A549 (cell line): Measurements from ENCODE around the gene NFATC2. TPM values are rescaled to one million over a fixed set of nuclear protein-coding genes. Genes with fewer than 3 reads are reported as not detected.

Experiments
- ATAC-seq, 2 experiments: fragments of 200-7000 bp in 1 of 2; fragments of >200 bp in 1 of 2; cut with Nextera tagmentation in 1 of 2; cut with Tn5 transposase in 1 of 2; 3 replicates each; pipeline versions ENCODE4 v1.8.0 to v1.9.1; 2018 to 2020; ENCODE audit warnings: mild to moderate bottlenecking in 1 of 2, moderate library complexity in 1 of 2
- CTCF ChIA-PET: fragments of 300-600 bp; sonication (Branson Sonifier 250); formaldehyde crosslinking; extraction: SDS; loops from one replicate; lab custom pipeline; 2021; ENCODE audit warnings: antibody characterized with exemption, inconsistent platforms; lab: Yijun Ruan, JAX
- POLR2A ChIA-PET: fragments of 350-600 bp; formaldehyde crosslinking; extraction: SDS; loops from one replicate; lab custom pipeline; 2021; ENCODE audit warnings: antibody characterized with exemption, inconsistent platforms; lab: Yijun Ruan, JAX
- DNase-seq, 2 experiments: peaks; one replicate each; pipeline versions ENCODE4 v3.0.0 to v3.0.0-alpha.2; 2011 to 2016; ENCODE audit warnings: low read depth in 1 of 2, low spot score in 1 of 2
- FAIRE-seq: peaks from 2 replicates; lab custom pipeline; 2011; peaks lifted over from hg19 to GRCh38; lab: Jason Lieb, UNC
- H3K27ac ChIP-seq, 2 experiments: fragments of >200 bp; sonication (Bioruptor Twin); formaldehyde crosslinking; 3 replicates each; pipeline ENCODE4 v1.5.1; 2016 to 2017
- H3K4me1 ChIP-seq: fragments of >200 bp; sonication (Bioruptor Twin); formaldehyde crosslinking; 3 replicates; pipeline ENCODE4 v1.6.1; 2016
- H3K4me2 ChIP-seq: fragments of >200 bp; sonication (Bioruptor Twin); formaldehyde crosslinking; 3 replicates; pipeline ENCODE4 v1.6.1; 2016
- H3K4me3 ChIP-seq: fragments of >200 bp; sonication (Bioruptor Twin); formaldehyde crosslinking; 3 replicates; pipeline ENCODE4 v1.5.1; 2016
- H3K9me3 ChIP-seq: fragments of >200 bp; sonication (Bioruptor Twin); formaldehyde crosslinking; 3 replicates; pipeline ENCODE4 v1.6.1; 2016
- CBX2 ChIP-seq: fragments of 200-600 bp; sonication (generic); IDR thresholded peaks from 2 replicates; pipeline ENCODE4 v1.6.1; 2016; ENCODE audit warnings: low read depth, mild to moderate bottlenecking, borderline replicate concordance
- CBX8 ChIP-seq: fragments of 200-600 bp; sonication (generic); IDR thresholded peaks from 2 replicates; pipeline ENCODE4 v1.6.1; 2016
- CHD4 ChIP-seq: fragments of 200-600 bp; sonication (generic); IDR thresholded peaks from 2 replicates; pipeline ENCODE4 v1.6.1; 2016; ENCODE audit warnings: antibody characterized with exemption, mild to moderate bottlenecking, borderline replicate concordance
- EHMT2 ChIP-seq: fragments of 200-600 bp; sonication (generic); IDR thresholded peaks from 2 replicates; pipeline ENCODE4 v1.6.1; 2016; ENCODE audit warnings: antibody characterized with exemption, low read depth, mild to moderate bottlenecking, moderate library complexity
- EP300 ChIP-seq, 2 experiments: fragments of >200 bp; sonication (Bioruptor Twin); formaldehyde crosslinking; IDR thresholded peaks; 2 replicates in 1 of 2; 3 replicates in 1 of 2; pipeline ENCODE4 v1.6.1; 2016 to 2017
- FOSL2 ChIP-seq, 2 experiments: fragments of 450-650 bp in 1 of 2; fragments of >200 bp in 1 of 2; sonication (Bioruptor Twin) in 1 of 2; formaldehyde crosslinking; IDR thresholded peaks; 2 replicates each; pipeline versions ENCODE4 v1.5.0 to v1.6.1; 2016 to 2020; ENCODE audit warnings: mild to moderate bottlenecking in 1 of 2, moderate library complexity in 1 of 2
- HEYL ChIP-seq: fragments of 250-450 bp; sonication (Bioruptor Pico); IDR thresholded peaks from 2 replicates; pipeline ENCODE4 v1.8.0; 2021; ENCODE audit warnings: mild to moderate bottlenecking, moderate library complexity
- HOXB13 ChIP-seq: fragments of 250-450 bp; sonication (Bioruptor Pico); IDR thresholded peaks from 2 replicates; pipeline ENCODE4 v1.5.0; 2020; ENCODE audit warnings: low read depth, mild to moderate bottlenecking, moderate library complexity
- HOXB5 ChIP-seq: fragments of 250-450 bp; sonication (Bioruptor Pico); IDR thresholded peaks from 2 replicates; pipeline ENCODE4 v1.5.0; 2020; ENCODE audit warnings: mild to moderate bottlenecking, moderate library complexity
- KDM1A ChIP-seq: fragments of 200-600 bp; sonication (generic); IDR thresholded peaks from 2 replicates; pipeline ENCODE4 v1.6.1; 2016; ENCODE audit warnings: low read depth, mild to moderate bottlenecking
- MAFK ChIP-seq: fragments of 450-650 bp; IDR thresholded peaks from 2 replicates; pipeline ENCODE4 v1.6.1; 2014; ENCODE audit not compliant: partially characterized antibody
- MAZ ChIP-seq: fragments of 150-350 bp; IDR thresholded peaks from 2 replicates; pipeline ENCODE4 v1.6.1; 2014; ENCODE audit warnings: antibody characterized with exemption, low read depth, low read length, borderline replicate concordance
- NFE2L2 ChIP-seq: fragments of 150-350 bp; conservative IDR thresholded peaks from 2 replicates; pipeline ENCODE4 v1.6.1; 2014; ENCODE audit warnings: low read length
- NR3C1 ChIP-seq: fragments of >200 bp; sonication (Bioruptor Twin); formaldehyde crosslinking; IDR thresholded peaks from 3 replicates; pipeline ENCODE4 v1.6.1; 2017
- POLR2A ChIP-seq: IDR thresholded peaks from 2 replicates; pipeline ENCODE4 v1.6.1; 2012; ENCODE audit warnings: mild to moderate bottlenecking, low read length
- RAD21 ChIP-seq, 2 experiments: fragments of >200 bp in 1 of 2; sonication (Bioruptor Twin) in 1 of 2; formaldehyde crosslinking in 1 of 2; IDR thresholded peaks in 1 of 2; conservative IDR thresholded peaks in 1 of 2; 2 replicates in 1 of 2; 3 replicates in 1 of 2; pipeline ENCODE4 v1.6.1; 2012 to 2018; ENCODE audit warnings: inconsistent platforms in 1 of 2
- RCOR1 ChIP-seq: fragments of 150-350 bp; IDR thresholded peaks from 2 replicates; pipeline ENCODE4 v1.6.1; 2014; ENCODE audit warnings: antibody characterized with exemption, low read length, low read depth
- RFX5 ChIP-seq: fragments of 450-650 bp; IDR thresholded peaks from 2 replicates; pipeline ENCODE4 v1.7.1; 2014; ENCODE audit warnings: antibody characterized with exemption, mild to moderate bottlenecking, moderate library complexity
- RNF2 ChIP-seq: fragments of 200-600 bp; sonication (generic); IDR thresholded peaks from 2 replicates; pipeline ENCODE4 v1.6.1; 2016; ENCODE audit warnings: low read depth, mild to moderate bottlenecking, antibody characterized with exemption, moderate library complexity, borderline replicate concordance
- SREBF2 ChIP-seq: fragments of 450-650 bp; IDR thresholded peaks from 2 replicates; pipeline ENCODE4 v1.6.1; 2014; ENCODE audit warnings: mild to moderate bottlenecking, moderate library complexity
- TFCP2L1 ChIP-seq: fragments of 250-450 bp; sonication (Bioruptor Pico); IDR thresholded peaks from 2 replicates; pipeline ENCODE4 v1.5.0; 2021; ENCODE audit warnings: mild to moderate bottlenecking
- TP53 ChIP-seq: fragments of 250-450 bp; sonication (Bioruptor Pico); IDR thresholded peaks from 2 replicates; pipeline ENCODE4 v1.5.0; 2021; ENCODE audit warnings: mild to moderate bottlenecking, moderate library complexity
- ZFP36 ChIP-seq: fragments of 450-650 bp; IDR thresholded peaks from 2 replicates; pipeline ENCODE4 v1.6.1; 2014; ENCODE audit warnings: borderline replicate concordance; ENCODE audit not compliant: partially characterized antibody
- ZNF302 ChIP-seq: fragments of 250-450 bp; sonication (Bioruptor Pico); IDR thresholded peaks from 2 replicates; pipeline ENCODE4 v1.9.0; 2021; ENCODE audit warnings: inconsistent platforms, mild to moderate bottlenecking, moderate library complexity
- ZSCAN20 ChIP-seq: fragments of 250-450 bp; sonication (Bioruptor Pico); IDR thresholded peaks from 2 replicates; pipeline ENCODE4 v1.8.0; 2022; ENCODE audit warnings: mild to moderate bottlenecking, moderate library complexity
- WGBS: methylation state at CpG from one replicate; pipeline ENCODE4 v1.1.6; 2017; ENCODE audit errors: missing lambda C conversion rate; 5-methylcytosine and 5-hydroxymethylcytosine counted together
- polyA plus RNA-seq, 4 experiments: library from polyadenylated mRNA; depleted of rRNA in 3 of 4; stranded (reverse); fragments of >200 nt; fragmentation: RNase III in 1 of 4; extraction: RNeasy Plus Mini Kit Qiagen cat#74134 plus additional on column Dnase treatment in 1 of 4; gene quantifications; 2 replicates in 3 of 4; 3 replicates in 1 of 4; pipeline ENCODE4 v1.2.3, GENCODE V29; 2011 to 2017
- TF ChIP-seq, protein P1 (sequence below): fragments of >200 bp; sonication (Bioruptor Twin); formaldehyde crosslinking; IDR thresholded peaks from 3 replicates; pipeline ENCODE4 v1.6.1; 2016
- TF ChIP-seq, protein P2 (sequence below): fragments of 250-450 bp; sonication (Bioruptor Pico); IDR thresholded peaks from 2 replicates; pipeline ENCODE4 v1.5.0; 2020; ENCODE audit warnings: low read depth, mild to moderate bottlenecking, moderate library complexity
- TF ChIP-seq, protein P3 (sequence below): IDR thresholded peaks from 2 replicates; pipeline ENCODE4 v1.6.1; 2012; ENCODE audit warnings: low read depth, borderline replicate concordance

NFATC2 gene
- polyA plus RNA-seq, 2 of the 4 experiments (the other 2 are of a cell fraction) = 0.75 to 1.6 TPM

DNA sequence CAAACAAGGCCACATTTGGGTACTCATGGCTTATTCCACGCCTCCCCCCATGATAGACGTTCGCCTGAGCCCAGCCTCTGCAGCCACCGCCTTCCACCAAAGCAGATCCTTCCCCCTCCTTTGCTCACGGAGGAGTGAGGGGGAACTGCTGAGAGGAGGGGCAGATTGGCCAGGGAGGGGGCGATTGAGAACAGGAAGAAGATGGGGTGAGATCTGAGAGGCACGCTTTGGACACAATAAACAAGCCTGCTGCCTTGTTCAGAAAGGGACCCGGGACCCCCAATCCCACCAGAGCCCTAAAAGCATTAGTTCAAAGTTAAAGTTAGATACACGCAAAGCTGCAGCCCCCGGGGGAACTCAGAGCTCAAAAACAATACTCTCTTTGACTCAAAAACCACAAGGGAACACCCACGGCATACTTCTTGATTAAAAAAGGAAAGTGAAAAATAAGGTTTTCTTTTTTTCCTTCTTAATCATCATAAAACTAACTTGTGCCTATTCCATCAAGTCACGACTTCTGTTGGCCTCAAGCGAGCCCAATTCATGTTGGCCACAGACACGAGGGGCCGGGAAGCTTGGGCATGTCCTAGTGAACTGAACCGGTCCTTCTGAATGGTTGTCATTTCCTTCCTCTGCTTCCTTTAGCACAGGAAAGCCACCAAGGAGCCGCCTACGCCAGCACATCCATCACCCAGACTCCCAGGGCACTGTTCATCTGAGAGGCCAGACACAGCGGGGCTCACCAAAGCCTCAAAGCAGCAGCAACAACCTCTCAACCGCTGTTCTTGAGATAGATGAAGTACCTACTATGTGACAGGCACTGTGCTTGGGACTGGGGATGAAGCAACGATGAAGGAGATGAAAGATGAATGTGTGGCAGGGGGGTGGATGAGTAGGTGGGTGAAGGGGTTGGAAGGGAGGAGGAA is 44.7 kb downstream of the NFATC2 start:
- DNase-seq (no peak), ATAC-seq (no peak), FAIRE-seq (no peak)
- Histone ChIP-seq H3K4me1 (peaks cover 6% of the 10 kb centered on the region; the same call in 2 of the 3 replicates), H3K27ac (no peak overlapping the region), H3K4me3 (no peak overlapping the region), H3K4me2 (no peak overlapping the region), H3K9me3 (no peaks in the 10 kb centered on the region)
- TF ChIP-seq POLR2A (no peak), MAZ (no peak), SREBF2 (no peak), MAFK (no peak), EHMT2 (no peak), HEYL (CRISPR knock-in tag) (no peak), CBX2 (no peak), RAD21 (conservative IDR thresholded peaks at IDR 0.05 in 1 of 2, IDR thresholded peaks at IDR 0.05 in 1 of 2) (no peak), HOXB5 (no peak), CHD4 (no peak), RFX5 (no peak)
- TF ChIP-seq, protein P1, sequence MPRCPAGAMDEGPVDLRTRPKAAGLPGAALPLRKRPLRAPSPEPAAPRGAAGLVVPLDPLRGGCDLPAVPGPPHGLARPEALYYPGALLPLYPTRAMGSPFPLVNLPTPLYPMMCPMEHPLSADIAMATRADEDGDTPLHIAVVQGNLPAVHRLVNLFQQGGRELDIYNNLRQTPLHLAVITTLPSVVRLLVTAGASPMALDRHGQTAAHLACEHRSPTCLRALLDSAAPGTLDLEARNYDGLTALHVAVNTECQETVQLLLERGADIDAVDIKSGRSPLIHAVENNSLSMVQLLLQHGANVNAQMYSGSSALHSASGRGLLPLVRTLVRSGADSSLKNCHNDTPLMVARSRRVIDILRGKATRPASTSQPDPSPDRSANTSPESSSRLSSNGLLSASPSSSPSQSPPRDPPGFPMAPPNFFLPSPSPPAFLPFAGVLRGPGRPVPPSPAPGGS = no peak
- TF ChIP-seq, protein P2, sequence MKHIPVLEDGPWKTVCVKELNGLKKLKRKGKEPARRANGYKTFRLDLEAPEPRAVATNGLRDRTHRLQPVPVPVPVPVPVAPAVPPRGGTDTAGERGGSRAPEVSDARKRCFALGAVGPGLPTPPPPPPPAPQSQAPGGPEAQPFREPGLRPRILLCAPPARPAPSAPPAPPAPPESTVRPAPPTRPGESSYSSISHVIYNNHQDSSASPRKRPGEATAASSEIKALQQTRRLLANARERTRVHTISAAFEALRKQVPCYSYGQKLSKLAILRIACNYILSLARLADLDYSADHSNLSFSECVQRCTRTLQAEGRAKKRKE = no peak
- 76% methylated on average over 21 of the region's 21 CpGs for WGBS
- POLR2A ChIA-PET = no interaction called here
- CTCF ChIA-PET = interaction anchor here (1.2 kb wide), 1 partner anchor 112 kb away, joined by 3 read pairs; no protein-coding TSS in a partner anchor

- 86% methylated on average over 7 of the region's 7 CpGs for WGBS
- Histone ChIP-seq H3K27ac (no peak overlapping the region), H3K9me3 (no peaks in the 10 kb centered on the region), H3K4me2 (no peak overlapping the region), H3K4me3 (no peak overlapping the region), H3K4me1 (peaks cover 6% of the 10 kb centered on the region; the same call in 2 of the 3 replicates)
- ATAC-seq = no peak
- CTCF ChIA-PET = interaction anchor here (1.2 kb wide), 1 partner anchor 111 kb away, joined by 3 read pairs; no protein-coding TSS in a partner anchor
- FAIRE-seq = no peak
- POLR2A ChIA-PET = no interaction called here
- DNase-seq = no peak
- TF ChIP-seq EP300 (IDR thresholded peaks at IDR 0.05) (no peak), TP53 (CRISPR knock-in tag) (no peak), ZNF302 (no peak), RCOR1 (no peak), HOXB5 (no peak), ZFP36 (no peak), CBX8 (no peak), EHMT2 (no peak), KDM1A (no peak)
- TF ChIP-seq, all 56 proteins: peak for 0
Observed at GRCh38 chr20:51496964-51497363, 45.6 kb downstream of the NFATC2 start.

DNA sequence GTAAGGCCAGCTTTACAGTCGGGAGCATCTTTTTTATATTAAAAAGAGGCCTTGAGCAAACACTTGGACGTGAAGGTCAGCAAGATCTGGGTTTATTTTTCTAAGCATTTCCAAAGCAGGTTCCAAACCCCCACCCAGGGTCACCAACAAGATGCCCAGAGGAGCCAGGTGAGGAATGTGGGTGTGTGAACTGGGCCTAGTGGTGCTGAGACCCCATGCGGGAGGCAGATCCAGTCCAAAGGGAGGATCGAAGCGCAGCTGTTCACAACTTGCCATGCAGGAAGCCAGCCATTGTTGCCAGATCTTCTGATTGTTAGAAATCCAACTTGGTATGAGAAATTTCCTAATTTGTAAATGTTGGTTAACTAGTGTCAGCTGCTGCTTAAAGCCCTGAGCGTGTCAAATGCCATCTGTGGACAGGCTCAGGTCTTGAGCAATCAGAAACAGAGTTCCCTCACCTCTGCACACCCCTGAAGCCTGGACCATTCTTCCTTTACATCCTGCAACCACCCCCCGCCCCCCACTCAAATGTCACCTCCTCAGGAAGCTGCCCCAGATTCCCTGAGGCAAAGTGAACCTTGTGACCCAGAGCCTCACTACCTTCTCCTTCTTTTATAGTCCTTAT is 46.5 kb downstream of the NFATC2 start:
- H3K9me3 ChIP-seq = no peaks in the 10 kb centered on the region
- no peak overlapping the region for H3K4me3 ChIP-seq
- DNase-seq (no peak), ATAC-seq (no peak), FAIRE-seq (no peak)
- ChIA-PET CTCF (interaction anchor here (0.7 to 1.2 kb wide), 2 partner anchors 9 to 110 kb away, joined by 3 read pairs; no protein-coding TSS in a partner anchor), POLR2A (no interaction called here)
- H3K4me1 ChIP-seq = peaks cover 6% of the 10 kb centered on the region; the same call in 2 of the 3 replicates
- WGBS = 67% methylated on average over 6 of the region's 7 CpGs
- no peak overlapping the region for H3K4me2 ChIP-seq
- H3K27ac ChIP-seq = no peak overlapping the region
- no peak for TF ChIP-seq NR3C1
- TF ChIP-seq, protein P3, sequence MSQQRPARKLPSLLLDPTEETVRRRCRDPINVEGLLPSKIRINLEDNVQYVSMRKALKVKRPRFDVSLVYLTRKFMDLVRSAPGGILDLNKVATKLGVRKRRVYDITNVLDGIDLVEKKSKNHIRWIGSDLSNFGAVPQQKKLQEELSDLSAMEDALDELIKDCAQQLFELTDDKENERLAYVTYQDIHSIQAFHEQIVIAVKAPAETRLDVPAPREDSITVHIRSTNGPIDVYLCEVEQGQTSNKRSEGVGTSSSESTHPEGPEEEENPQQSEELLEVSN = no peak
- TF ChIP-seq HOXB13 (CRISPR knock-in tag) = no peak
- TF ChIP-seq TFCP2L1 (CRISPR knock-in tag) = no peak
- TF ChIP-seq NFE2L2 = no peak
- no peak for TF ChIP-seq RNF2
- TF ChIP-seq CHD4 = no peak
- TF ChIP-seq, protein P2 = no peak
- TF ChIP-seq ZSCAN20 (CRISPR knock-in tag) = no peak
- TF ChIP-seq RAD21 (conservative IDR thresholded peaks at IDR 0.05 in 1 of 2, IDR thresholded peaks at IDR 0.05 in 1 of 2) = no peak
- TF ChIP-seq SREBF2 = no peak
- no peak for TF ChIP-seq FOSL2 (IDR thresholded peaks at IDR 0.05)
- no peak for TF ChIP-seq FOSL2 (CRISPR knock-in tag; IDR thresholded peaks at IDR 0.05)
- no peak for TF ChIP-seq MAFK
- TF ChIP-seq KDM1A = no peak
